ENCODE results near the gene ALDH1A3.

Gene ALDH1A3

DNA sequence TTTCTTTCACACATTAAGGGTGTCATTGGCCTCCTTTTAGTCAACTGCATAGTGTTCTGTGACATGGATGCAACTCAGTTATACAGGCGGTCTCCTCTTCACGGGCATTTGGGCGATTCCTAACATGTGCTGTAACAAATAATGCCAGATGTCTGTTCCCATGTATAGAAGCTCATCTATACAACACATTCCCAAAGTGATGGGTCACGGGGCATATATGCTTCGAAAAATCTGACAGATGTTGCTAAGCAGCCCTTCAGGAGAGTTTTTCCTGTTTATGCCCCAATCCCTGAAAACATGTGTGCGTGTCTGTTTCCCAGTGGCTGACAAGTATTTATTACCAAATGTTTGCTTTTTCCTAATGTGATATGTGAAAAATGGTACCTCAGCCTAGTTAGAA lies 65.4 kb downstream of the ALDH1A3 start:
- in situ Hi-C loops (cut with HindIII; ENCODE audit: low sequenced_read_pairs) = no loop called here

DNA sequence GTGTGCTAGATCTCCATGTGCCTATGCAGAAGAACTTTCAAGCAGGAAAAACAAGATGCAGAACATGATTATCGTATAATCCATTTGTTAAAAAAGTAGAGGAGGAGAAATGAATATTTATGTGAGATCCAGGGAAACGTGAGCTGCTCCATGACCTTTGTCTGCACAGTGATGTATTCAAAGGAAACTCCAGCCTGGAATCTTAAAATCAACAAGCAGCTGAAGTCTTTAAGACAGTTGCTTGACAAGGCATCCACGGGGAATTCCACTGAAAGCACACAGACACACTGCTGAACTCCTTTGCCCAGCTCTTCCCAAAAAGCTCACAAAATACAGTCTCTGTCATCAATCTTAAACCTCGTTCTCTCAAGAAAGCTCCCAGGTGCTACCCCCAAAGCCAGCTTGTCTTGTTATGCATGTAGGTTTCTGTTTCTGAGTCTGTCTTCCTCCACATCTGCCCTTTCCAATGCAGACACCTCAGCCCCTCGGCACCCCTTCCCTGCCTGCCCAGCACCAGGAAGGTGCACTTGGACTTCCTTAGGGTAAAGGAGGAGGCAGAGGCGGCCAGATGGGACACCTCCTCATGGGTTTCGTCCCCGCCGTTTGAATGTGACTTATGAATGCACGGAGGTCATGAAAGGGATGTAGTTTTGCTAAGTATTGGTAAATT lies 68.3 kb downstream of the ALDH1A3 start:
- in situ Hi-C loops (cut with HindIII; ENCODE audit: low sequenced_read_pairs) = no loop called here

DNA sequence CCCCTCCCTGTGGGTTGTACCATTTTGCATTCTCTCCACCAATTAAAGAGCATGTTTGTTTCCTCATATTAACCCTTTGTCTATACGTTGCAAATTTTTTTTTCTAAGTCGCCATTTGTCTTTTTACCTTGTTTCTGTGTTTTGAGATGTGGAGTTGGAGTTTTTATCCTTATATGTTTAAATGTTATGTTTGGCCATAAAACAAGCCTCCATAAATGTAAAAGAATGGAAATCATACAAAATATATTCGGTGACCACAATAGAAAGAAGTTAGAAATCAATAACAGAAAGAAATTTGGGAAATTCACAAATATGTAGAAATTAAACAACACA lies 68.8 kb downstream of the ALDH1A3 start:
- in situ Hi-C loops (cut with HindIII; ENCODE audit: low sequenced_read_pairs) = no loop called here

DNA sequence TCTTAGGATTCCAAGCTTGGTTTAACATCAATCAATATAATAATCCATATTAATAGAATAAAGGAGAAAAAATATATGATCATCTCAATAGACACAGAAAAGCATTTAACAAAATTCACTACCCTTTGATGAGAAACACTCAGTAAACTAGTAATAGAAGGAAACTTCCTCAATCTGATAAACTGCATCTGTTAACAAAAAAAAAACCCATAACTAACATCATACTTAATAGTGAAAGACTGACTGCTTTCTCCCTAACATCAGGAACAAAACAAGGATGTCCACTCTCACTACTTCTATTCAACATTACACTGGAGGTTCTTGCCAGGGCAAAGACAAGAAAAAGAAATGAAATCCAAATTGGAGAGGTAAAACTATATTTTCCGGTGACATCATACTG lies 70.1 kb downstream of the ALDH1A3 start:
- in situ Hi-C loops (cut with HindIII; ENCODE audit: low sequenced_read_pairs) = no loop called here

DNA sequence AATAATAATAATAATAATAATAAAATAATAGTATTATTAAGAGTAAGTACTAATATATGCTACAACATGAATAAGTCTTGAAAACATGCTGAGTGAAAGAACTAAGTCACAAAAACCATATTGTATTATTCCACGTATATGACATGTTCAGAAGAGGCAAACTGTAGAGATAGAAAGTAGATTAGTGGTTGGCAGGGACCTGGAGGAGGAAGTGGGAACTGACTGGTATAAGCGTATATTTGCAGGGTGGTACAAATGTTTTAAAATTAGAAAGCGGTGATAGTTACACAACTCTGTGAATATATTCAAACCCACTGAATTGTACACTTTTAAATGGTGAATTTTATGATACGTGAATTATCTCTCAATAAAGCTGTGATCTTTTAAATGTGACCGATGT lies 72.3 kb downstream of the ALDH1A3 start:
- in situ Hi-C loops (cut with HindIII; ENCODE audit: low sequenced_read_pairs) = no loop called here

DNA sequence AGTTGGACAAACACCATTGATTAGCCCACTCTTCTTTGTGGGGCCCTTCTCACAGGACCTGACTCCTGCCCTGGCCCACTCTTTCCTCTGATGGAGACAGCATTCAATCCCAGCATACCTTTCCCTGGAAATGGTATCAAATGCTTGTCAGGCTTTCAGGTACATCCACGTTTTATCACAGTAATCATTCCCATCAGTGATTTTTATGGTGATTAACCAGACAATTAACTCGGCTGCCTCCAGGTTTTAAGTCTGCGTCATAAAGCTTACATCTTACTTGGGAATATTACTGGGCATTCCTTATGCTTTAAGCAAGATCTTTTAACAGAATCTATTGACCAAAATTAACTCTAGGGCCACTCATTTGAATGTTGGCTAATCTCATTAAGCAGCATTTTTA lies 72.9 kb downstream of the ALDH1A3 start:
- in situ Hi-C loops (cut with HindIII; ENCODE audit: low sequenced_read_pairs) = no loop called here

DNA sequence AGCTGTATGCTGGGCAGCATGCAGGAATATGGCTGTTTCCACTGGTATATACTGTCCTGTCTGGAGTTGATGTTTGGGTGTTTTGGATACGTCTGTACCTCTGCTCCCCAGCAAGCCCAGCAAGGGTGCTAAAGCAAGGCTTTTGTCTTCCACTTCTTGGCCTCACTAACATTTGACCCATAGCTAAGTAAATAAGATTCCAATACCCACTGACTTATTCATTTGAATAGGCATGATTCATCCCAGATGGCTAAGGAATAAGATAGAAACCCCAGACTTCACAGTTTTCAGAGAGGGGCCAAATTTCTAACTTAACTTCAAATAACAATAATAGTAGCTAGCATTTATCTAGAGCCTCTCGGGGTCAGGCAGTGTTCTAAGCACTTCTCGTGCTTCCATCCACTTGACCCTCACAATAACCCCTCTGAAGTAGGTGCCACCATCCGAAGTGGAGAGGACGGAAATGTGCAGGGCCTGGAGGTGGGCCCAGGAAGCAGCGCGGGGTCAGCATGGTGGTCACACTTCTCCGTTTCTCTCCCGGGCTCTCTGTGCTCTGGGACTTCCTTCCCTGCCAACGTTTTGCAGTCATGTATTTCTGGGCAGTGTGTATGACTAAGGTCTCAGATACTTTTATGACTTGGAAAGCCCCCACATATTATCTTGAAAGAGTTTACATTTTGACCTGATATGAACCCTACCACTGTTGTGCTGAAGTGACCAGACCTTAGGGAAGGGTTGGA lies 78.9 kb downstream of the ALDH1A3 start:
- in situ Hi-C loops (cut with HindIII; ENCODE audit: low sequenced_read_pairs) = no loop called here

DNA sequence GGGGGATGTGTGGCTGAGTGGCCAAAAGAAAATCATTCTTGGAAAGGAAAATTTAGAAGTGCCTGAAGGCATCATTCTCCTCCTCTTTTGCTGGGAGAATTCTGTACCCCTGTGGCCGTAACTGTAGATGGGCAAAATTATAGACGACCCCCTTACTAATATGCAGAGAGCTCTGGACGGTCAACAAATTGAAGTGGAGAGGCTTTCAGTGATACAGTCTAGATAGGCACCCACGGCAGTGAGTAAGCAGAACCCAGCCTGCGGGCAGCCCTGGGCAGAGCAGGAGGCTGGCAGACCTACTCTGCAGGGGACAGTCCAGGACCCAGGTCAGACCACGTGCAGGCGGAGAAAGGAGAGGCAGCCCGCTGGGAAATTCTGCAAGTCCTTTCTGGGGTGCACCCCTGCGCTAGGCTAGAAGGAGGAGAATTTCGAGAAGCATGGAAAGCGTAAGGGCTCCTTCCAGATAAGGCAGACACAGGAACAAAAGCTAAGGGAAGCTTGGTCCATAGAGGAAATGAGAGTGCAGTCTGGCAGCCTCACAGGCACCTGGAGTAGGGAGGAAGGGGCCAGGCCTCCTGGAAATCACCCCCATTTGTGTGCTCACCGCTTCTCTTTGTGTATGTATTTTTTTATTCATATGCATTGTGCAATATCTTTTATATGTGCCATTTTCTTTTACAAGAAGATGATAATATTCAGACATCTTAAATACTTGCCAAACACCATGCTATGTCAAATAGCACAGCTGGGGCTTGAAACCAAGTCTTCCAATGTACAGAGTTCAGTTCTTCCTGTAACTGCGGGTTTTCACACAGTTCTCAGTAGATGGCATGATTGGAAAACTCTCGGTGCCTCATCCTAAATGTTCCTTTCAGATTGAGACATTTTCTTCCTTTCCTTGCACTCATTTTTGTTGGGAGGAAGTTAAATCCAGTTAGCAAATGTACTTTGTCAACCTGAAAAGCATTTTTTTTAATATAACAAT lies 79.7 kb downstream of the ALDH1A3 start:
- in situ Hi-C loops (cut with HindIII; ENCODE audit: low sequenced_read_pairs) = no loop called here

Measured in endothelial cell of hepatic sinusoid (primary cell).